SK-N-SH (cell line): ENCODE data around the gene CADM2. TPM values are rescaled to one million over a fixed set of nuclear protein-coding genes. Genes with fewer than 3 reads are reported as not detected.
"Not testable (repeated sequence)": the region's sequence is repeated elsewhere in the genome, so short reads cannot be mapped to it uniquely, and the experiment has no call there.

ENCODE experiments used
- CTCF ChIA-PET: fragments of 300-600, 350-600 bp; formaldehyde crosslinking; extraction: SDS; loops from one replicate; lab custom pipeline; 2021; lab: Yijun Ruan, JAX
- POLR2A ChIA-PET: fragments of 350-600 bp; sonication (Branson Sonifier 250); formaldehyde crosslinking; extraction: SDS; loops from one replicate; lab custom pipeline; 2020; ENCODE audit warnings: antibody characterized with exemption, inconsistent platforms; lab: Yijun Ruan, JAX
- DNase-seq: peaks from one replicate; pipeline ENCODE4 v3.0.0; 2012
- H2AFZ ChIP-seq: fragments of 200-600 bp; sonication (generic); 2 replicates; pipeline ENCODE4 v1.8.1; 2016; ENCODE audit warnings: antibody characterized with exemption, mild to moderate bottlenecking, low read depth
- H3F3A ChIP-seq: fragments of 200-600 bp; sonication (generic); replicated peaks from 2 replicates; pipeline ENCODE3; 2016; ENCODE audit warnings: antibody characterized with exemption, mild to moderate bottlenecking; ENCODE audit not compliant: insufficient read depth
- H3K27ac ChIP-seq, 2 experiments: fragments of 200-500 bp in 1 of 2; fragments of 200-600 bp in 1 of 2; sonication (Bioruptor generic) in 1 of 2; sonication (generic), shearing (Covaris generic) in 1 of 2; 2 replicates each; pipeline versions ENCODE4 v1.5.1 to v1.6.1; 2014 to 2016; ENCODE audit warnings: low read depth in 2 of 2, inconsistent platforms in 1 of 2, low read length in 1 of 2, mild to moderate bottlenecking in 1 of 2, mixed read lengths in 1 of 2
- H3K27me3 ChIP-seq: fragments of 200-600 bp; sonication (generic), shearing (Covaris generic); 2 replicates; pipeline ENCODE4 v1.6.1; 2016; ENCODE audit warnings: mixed run types; ENCODE audit not compliant: insufficient read depth
- H3K36me3 ChIP-seq, 2 experiments: fragments of 200-500 bp in 1 of 2; fragments of 200-600 bp in 1 of 2; sonication (Bioruptor generic) in 1 of 2; sonication (generic) in 1 of 2; replicated peaks in 1 of 2; 2 replicates each; pipeline versions ENCODE3 to v1.5.1; 2014 to 2016; ENCODE audit warnings: low read length in 1 of 2, mild to moderate bottlenecking in 1 of 2; ENCODE audit not compliant: insufficient read depth in 2 of 2, control insufficient read depth in 1 of 2
- H3K4me1 ChIP-seq, 2 experiments: fragments of 200-500 bp in 1 of 2; fragments of 200-600 bp in 1 of 2; sonication (Bioruptor generic) in 1 of 2; sonication (generic), shearing (Covaris generic) in 1 of 2; 2 replicates each; pipeline versions ENCODE4 v1.5.1 to v1.6.1; 2014 to 2016; ENCODE audit warnings: low read depth in 1 of 2, low read length in 1 of 2, mixed run types in 1 of 2; ENCODE audit not compliant: insufficient read depth in 2 of 2, control insufficient read depth in 1 of 2
- H3K4me2 ChIP-seq: fragments of 200-600 bp; sonication (generic), shearing (Covaris generic); 2 replicates; pipeline ENCODE4 v1.6.1; 2017; ENCODE audit warnings: mixed run types
- H3K4me3 ChIP-seq, 2 experiments: fragments of 200-500 bp in 1 of 2; fragments of 200-600 bp in 1 of 2; sonication (Bioruptor generic) in 1 of 2; sonication (generic), shearing (Covaris generic) in 1 of 2; 2 replicates each; pipeline versions ENCODE4 v1.5.1 to v1.8.1; 2014 to 2016; ENCODE audit warnings: low read depth in 2 of 2, inconsistent platforms in 1 of 2, low read length in 1 of 2, mild to moderate bottlenecking in 1 of 2, mixed read lengths in 1 of 2, moderate library complexity in 1 of 2
- H3K79me2 ChIP-seq: fragments of 200-600 bp; sonication (generic); 2 replicates; pipeline ENCODE4 v1.8.1; 2017; ENCODE audit warnings: mild to moderate bottlenecking; ENCODE audit not compliant: insufficient read depth
- H3K9ac ChIP-seq: fragments of 200-600 bp; sonication (generic); 2 replicates; pipeline ENCODE4 v1.6.1; 2017; ENCODE audit warnings: mixed run types
- H3K9me2 ChIP-seq: fragments of 200-600 bp; sonication (generic); 2 replicates; pipeline ENCODE4 v1.6.1; 2017; ENCODE audit warnings: mixed run types
- H3K9me3 ChIP-seq: fragments of 200-600 bp; sonication (generic); 2 replicates; pipeline ENCODE4 v1.6.1; 2017; ENCODE audit warnings: mixed run types, mild to moderate bottlenecking, moderate library complexity
- H4K20me1 ChIP-seq: fragments of 200-600 bp; sonication (generic); 2 replicates; pipeline ENCODE4 v1.6.1; 2017; ENCODE audit warnings: mild to moderate bottlenecking, mixed run types; ENCODE audit not compliant: insufficient read depth
- EZH2phosphoT487 ChIP-seq: fragments of 200-600 bp; sonication (generic); IDR thresholded peaks from 2 replicates; pipeline ENCODE4 v1.6.1; 2017; ENCODE audit warnings: low read depth, mixed run types, mild to moderate bottlenecking, antibody characterized with exemption, moderate library complexity, borderline replicate concordance
- FOSL2 ChIP-seq: IDR thresholded peaks from 2 replicates; pipeline ENCODE4 v1.4.0; 2012; ENCODE audit warnings: low read depth, mild to moderate bottlenecking, moderate library complexity, borderline replicate concordance
- FOXJ3 ChIP-seq: sonication (generic); formaldehyde crosslinking; IDR thresholded peaks from 2 replicates; pipeline ENCODE4 v1.5.1; 2020; ENCODE audit warnings: mild to moderate bottlenecking, missing genetic modification reagents
- GATA2 ChIP-seq: sonication (generic); formaldehyde crosslinking; IDR thresholded peaks from 2 replicates; pipeline ENCODE4 v1.5.0; 2020; ENCODE audit warnings: mild to moderate bottlenecking, missing genetic modification reagents
- IRF3 ChIP-seq: fragments of 150-350 bp; IDR thresholded peaks from 2 replicates; pipeline ENCODE4 v1.6.1; 2016; ENCODE audit warnings: mild to moderate bottlenecking, low read depth, low read length
- JUND ChIP-seq: IDR thresholded peaks from 2 replicates; pipeline ENCODE4 v1.4.0; 2012
- MEF2A ChIP-seq: IDR thresholded peaks from 2 replicates; pipeline ENCODE4 v1.4.0; 2012; ENCODE audit warnings: low read depth, borderline replicate concordance
- MXI1 ChIP-seq: IDR thresholded peaks from 2 replicates; pipeline ENCODE4 v1.6.1; 2012; ENCODE audit warnings: mild to moderate bottlenecking, low read depth, low read length, improper control_type of control experiment
- PBX3 ChIP-seq: IDR thresholded peaks from 2 replicates; pipeline ENCODE4; 2012
- RCOR1 ChIP-seq: fragments of 150-350 bp; IDR thresholded peaks from 2 replicates; pipeline ENCODE4 v1.6.1; 2017; ENCODE audit warnings: antibody characterized with exemption, low read length
- RXRA ChIP-seq: IDR thresholded peaks from 2 replicates; pipeline ENCODE4 v1.4.0; 2012; ENCODE audit warnings: low read depth, mild to moderate bottlenecking, borderline replicate concordance
- SMC3 ChIP-seq: IDR thresholded peaks from 2 replicates; pipeline ENCODE4 v1.6.1; 2012; ENCODE audit warnings: low read depth, low read length, improper control_type of control experiment
- USF2 ChIP-seq: fragments of 150-350 bp; IDR thresholded peaks from 2 replicates; pipeline ENCODE4 v1.6.1; 2017; ENCODE audit warnings: antibody characterized with exemption, low read length, low read depth, borderline replicate concordance
- WGBS: methylation state at CpG from one replicate; pipeline ENCODE4 v1.1.6; 2017; ENCODE audit warnings: low lambda C conversion rate; 5-methylcytosine and 5-hydroxymethylcytosine counted together
- polyA plus RNA-seq, 3 experiments: library from polyadenylated mRNA; depleted of rRNA; stranded (reverse); fragments of >200 nt; gene quantifications; 2 replicates each; pipeline ENCODE4 v1.2.3, GENCODE V29; 2012

Gene CADM2
- polyA plus RNA-seq, 1 of the 3 experiments (the other 2 are of a cell fraction) = 0.46 TPM

GRCh38 chr3:85110393-85110792, 151.6 kb downstream of the CADM2 start (continued):
- TF ChIP-seq FOSL2 (no peak), PBX3 (no peak), RXRA (no peak)

GRCh38 chr3:85120879-85121278, 162.1 kb downstream of the CADM2 start:
- H3K9me2 ChIP-seq = no peaks in the 10 kb centered on the region
- no peaks in the 10 kb centered on the region for H3K79me2 ChIP-seq
- H3K4me2 ChIP-seq = no peak overlapping the region
- H3K9me3 ChIP-seq = no peaks in the 10 kb centered on the region
- no peak overlapping the region for H3K4me3 ChIP-seq
- ChIA-PET CTCF (no interaction called here), POLR2A (no interaction called here)
- no peak for DNase-seq
- no peaks in the 10 kb centered on the region for H4K20me1 ChIP-seq
- H3K27ac ChIP-seq = no peak overlapping the region
- no peaks in the 10 kb centered on the region for H3F3A ChIP-seq
- no peaks in the 10 kb centered on the region for H3K36me3 ChIP-seq
- 17% methylated on average over 2 of the region's 2 CpGs for WGBS
- no peaks in the 10 kb centered on the region for H3K27me3 ChIP-seq
- no peaks in the 10 kb centered on the region for H3K4me1 ChIP-seq
- no peak overlapping the region for H3K9ac ChIP-seq
- TF ChIP-seq IRF3 = no peak
- TF ChIP-seq FOSL2 = no peak
- TF ChIP-seq JUND = no peak
- no peak for TF ChIP-seq RCOR1
- no peak for TF ChIP-seq MXI1
- no peak for TF ChIP-seq FOXJ3 (CRISPR knock-in tag)
- no peak for TF ChIP-seq EZH2phosphoT487
- TF ChIP-seq MEF2A = no peak
- TF ChIP-seq PBX3 = no peak
- no peak for TF ChIP-seq USF2
- TF ChIP-seq SMC3 = no peak
- no peak for TF ChIP-seq GATA2 (CRISPR knock-in tag)
- TF ChIP-seq, all 33 proteins: peak for 0
- H2AFZ ChIP-seq = no peak overlapping the region

- H3F3A ChIP-seq, H3K36me3 ChIP-seq, H3K9me2 ChIP-seq, H3K4me2 ChIP-seq, POLR2A ChIA-PET, H3K4me3 ChIP-seq, H3K79me2 ChIP-seq, H4K20me1 ChIP-seq, H3K4me1 ChIP-seq, H3K9ac ChIP-seq, H2AFZ ChIP-seq, CTCF ChIA-PET, H3K27ac ChIP-seq, DNase-seq, H3K9me3 ChIP-seq, H3K27me3 ChIP-seq: not testable (repeated sequence)
- 58% methylated on average over 11 of the region's 13 CpGs for WGBS
Observed at GRCh38 chr3:85132864-85133263, 174.1 kb downstream of the CADM2 start.

GRCh38 chr3:85133691-85134420, 175.1 kb downstream of the CADM2 start:
- H3K4me2 ChIP-seq, CTCF ChIA-PET, H3K9ac ChIP-seq, H3K9me2 ChIP-seq, DNase-seq, H3K4me3 ChIP-seq, H3K79me2 ChIP-seq, H4K20me1 ChIP-seq, H3K36me3 ChIP-seq, H3F3A ChIP-seq, H3K27ac ChIP-seq, POLR2A ChIA-PET, H3K4me1 ChIP-seq, H3K27me3 ChIP-seq, H2AFZ ChIP-seq, H3K9me3 ChIP-seq: not testable (repeated sequence)
- 29% methylated on average over 6 of the region's 57 CpGs for WGBS
